GM18519 (cell line): ENCODE data around the gene STK17B.

Source experiments
- ATAC-seq: cut with Tn5 transposase; IDR thresholded peaks from one replicate; pipeline ENCODE4 v1.9.1; 2021; ENCODE audit warnings: mild to moderate bottlenecking, moderate library complexity; ENCODE audit not compliant: unreplicated experiment, low FRiP score

STK17B gene

GRCh38 chr2:196186266-196186980, 15.0 kb upstream of the STK17B start:
- no peak for ATAC-seq

- ATAC-seq: no peak
Observed at GRCh38 chr2:196184921-196185320, 13.5 kb upstream of the STK17B start.

DNA sequence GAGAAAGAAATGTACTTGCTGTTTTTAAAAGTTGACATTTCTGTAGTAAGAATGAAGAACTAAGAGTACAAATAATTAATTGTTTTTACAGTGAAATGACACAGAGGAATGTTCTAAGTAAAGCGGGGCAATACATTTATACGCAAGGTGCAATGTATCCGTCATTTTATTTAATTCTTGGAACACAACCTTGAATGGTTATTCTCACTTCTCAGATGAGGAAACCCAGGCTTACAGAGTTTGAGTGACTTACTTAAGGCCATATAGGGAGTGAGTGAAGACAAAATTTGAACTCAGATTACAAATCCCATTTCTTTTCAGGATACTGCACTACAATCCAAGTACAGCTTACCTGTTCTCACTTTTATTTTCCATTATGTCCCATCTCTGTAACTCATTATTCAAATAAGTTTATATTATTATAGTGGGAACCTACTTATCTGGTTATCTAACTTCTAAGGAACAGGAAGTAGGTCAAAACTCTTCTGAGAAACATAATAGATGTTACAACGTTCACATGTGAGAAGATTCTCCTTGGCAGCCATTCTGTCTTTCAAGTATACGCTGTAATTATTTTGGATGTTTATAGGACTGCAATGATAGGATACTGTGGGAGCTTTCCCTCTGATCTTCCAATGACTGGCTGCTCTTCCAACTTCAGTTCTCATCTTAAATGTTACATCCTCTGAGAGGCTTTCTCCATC, 12.3 kb upstream of the STK17B start:
- ATAC-seq: no peak

DNA sequence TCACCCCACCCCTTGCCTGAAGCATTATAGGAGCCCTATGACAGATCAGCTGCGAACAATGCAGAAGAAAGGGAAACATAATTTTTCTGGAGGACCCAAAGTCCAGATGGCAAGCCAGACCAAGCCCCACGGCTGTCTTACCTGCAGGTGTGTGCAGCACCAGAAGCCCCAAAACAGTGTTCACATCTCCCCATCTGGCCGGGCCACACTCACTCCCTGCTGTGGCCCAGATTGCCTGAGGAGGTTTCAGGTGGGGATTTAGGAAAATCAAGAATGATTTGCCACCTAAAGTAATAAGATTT, 11.7 kb upstream of the STK17B start:
- peak; percentile 2 for ATAC-seq

DNA sequence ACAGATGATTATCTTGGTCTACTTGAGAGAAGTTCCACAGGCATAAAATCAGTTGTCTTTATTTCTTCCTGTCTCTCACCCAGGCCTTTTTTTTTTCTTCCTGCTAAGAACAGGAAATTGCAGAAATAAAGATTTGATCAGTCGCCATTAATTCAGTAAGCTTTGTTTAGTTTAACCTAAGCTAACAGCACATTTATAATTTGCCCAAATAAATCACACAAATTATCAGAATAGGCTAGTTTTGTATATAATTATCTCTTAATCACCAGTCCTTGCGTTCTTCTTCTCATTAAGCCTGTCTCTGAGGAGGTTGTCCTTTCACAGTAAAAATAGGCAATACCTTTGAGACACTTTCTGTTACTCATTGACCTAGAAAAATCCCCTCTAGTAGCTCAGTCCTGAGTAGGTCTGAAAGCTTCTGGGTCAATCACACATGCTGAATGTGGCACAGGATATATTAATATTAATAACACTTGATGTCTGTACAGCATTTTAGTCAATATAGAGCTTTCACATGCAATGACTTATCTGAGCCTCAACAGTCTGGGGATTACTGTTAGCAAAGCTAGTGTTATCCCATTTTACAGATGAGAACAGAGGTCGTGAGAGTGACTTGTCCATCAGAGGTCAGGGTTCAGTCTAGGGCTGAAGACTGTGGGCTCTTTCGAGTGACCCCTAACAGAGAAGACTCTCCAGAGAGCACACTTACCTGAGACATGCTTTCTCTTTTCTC, 11.2 kb upstream of the STK17B start:
- peak; percentile 73 for ATAC-seq

GRCh38 chr2:196181484-196181883, 10.1 kb upstream of the STK17B start:
- no peak for ATAC-seq

- ATAC-seq: no peak
Observed at GRCh38 chr2:196177124-196177523, 5.7 kb upstream of the STK17B start.

DNA sequence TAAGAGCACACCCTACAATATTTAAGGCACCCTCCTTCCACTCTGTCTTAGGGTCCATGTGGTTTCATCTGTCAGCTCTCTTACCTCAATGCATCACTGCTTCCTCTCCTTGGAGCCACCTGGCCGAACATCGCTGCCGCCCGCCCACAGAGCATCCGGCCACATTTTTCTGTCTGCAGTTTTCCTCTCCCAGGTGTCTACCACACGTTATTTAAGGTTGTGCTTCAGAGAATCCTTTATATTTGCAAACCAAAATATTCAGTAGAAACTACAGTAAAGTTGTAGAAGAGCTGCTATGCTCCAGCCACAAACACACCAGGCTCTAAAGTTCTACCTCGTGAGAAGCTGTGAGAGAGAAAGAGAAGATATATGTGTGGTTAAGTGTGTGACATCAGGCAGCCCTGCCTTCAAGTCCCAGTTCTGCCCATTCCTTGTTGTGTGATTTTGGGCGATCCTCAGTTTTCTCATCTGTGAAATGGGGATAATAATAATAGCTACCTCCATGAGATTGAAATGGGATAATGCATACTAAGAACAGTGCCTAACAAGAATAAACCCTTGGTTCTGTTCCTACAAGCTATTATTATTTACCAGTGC, 4.9 kb upstream of the STK17B start:
- peak; percentile 54 for ATAC-seq

DNA sequence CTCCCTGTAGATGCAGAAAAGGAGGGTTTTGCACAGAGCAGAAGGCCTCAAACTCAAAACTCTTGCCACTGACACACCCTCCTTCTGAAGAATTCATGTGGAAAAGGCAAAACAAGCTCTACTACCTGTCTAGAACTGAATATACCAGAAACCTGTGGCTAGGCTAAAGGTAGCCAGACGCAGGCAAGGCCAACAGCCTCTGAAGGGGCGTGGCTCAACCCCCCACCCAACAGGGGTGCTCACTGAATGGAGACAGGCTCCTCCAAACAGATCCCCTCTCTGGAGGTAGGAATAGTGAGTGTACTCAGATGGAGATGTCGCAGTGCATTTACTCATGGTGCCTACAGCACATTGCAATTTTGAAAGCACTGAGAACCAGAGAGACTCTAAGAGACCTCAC, 3.0 kb upstream of the STK17B start:
- no peak for ATAC-seq

GRCh38 chr2:196173505-196173904, 2.1 kb upstream of the STK17B start:
- no peak for ATAC-seq

GRCh38 chr2:196172951-196173350, 1.6 kb upstream of the STK17B start:
- no peak for ATAC-seq

- no peak for ATAC-seq
Observed at GRCh38 chr2:196171946-196172345, 568 bp upstream of the STK17B start.

GRCh38 chr2:196170606-196171247, 651 bp downstream of the STK17B start:
- no peak for ATAC-seq

GRCh38 chr2:196170213-196170605, 1.2 kb downstream of the STK17B start:
- ATAC-seq: peak; percentile 31

- no peak for ATAC-seq
Observed at GRCh38 chr2:196169516-196169915, 1.9 kb downstream of the STK17B start.

GRCh38 chr2:196168181-196168580, 3.2 kb downstream of the STK17B start:
- ATAC-seq: no peak

GRCh38 chr2:196167666-196168065, 3.7 kb downstream of the STK17B start:
- no peak for ATAC-seq

DNA sequence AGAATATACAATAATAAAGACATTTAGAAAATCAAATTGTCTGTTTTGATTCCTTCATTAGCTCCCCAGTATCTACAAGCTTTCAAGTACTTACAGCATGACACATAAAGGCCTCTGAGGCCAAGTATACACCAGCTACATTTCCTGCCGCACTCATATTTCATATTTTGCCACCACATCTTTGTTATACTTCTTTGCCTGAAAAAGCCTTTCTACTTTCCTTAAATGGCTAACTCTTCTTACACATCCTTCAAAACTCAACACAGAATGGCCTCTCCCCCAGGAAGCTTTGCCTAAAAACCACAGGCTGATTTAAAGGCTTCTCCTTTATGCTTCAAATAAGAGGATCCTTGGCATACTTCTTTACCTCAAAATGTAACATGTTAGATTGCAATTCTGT, 4.5 kb downstream of the STK17B start:
- ATAC-seq: no peak

DNA sequence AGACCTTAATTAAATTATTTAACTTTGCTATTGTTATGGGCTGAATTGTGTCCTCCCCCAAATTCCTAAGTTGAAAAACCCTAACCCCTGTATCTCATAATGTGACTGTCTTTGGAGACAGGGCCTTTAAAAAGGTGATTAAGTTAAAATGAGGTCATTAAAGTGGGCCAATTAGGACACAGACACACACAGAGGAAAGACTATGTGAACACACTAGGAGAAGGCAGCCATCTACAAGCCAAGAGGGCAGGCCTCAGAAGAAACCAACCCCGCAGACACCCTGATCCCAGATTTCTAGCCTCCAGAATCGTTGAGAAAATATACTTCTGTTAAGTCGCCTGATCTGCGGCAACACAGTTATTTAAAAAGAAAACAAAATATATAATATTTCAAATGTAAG, 6.4 kb downstream of the STK17B start:
- no peak for ATAC-seq

DNA sequence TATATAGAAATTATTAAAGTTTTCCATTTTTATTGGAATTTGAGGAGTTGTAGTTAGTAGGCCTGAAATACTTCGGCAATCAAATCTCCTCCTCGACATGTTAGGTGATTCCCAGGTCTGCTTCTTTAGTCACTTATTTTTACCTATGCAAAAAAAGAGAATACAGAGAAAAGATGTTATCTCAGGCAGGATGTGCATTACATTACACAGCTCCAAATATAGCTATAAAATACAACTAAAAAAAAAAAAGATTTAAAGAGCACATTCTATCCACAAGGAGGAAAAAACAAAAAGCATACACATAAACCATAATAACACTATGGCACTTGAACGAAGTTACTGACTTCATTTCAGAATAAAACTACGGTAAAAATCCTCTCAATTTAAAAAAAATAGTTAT, 8.1 kb downstream of the STK17B start:
- no peak for ATAC-seq
